Ovary (tissue), 9 donors: ENCODE data around the gene FER1L5. TPM values are rescaled to one million over a fixed set of nuclear protein-coding genes. Genes with fewer than 3 reads are reported as not detected.

Experiments
- DNase-seq, 5 donors: peaks; one replicate each; pipeline ENCODE4 v3.0.0-alpha.2; 2019 to 2020
- H3K27ac ChIP-seq, 2 donors: fragments of 200-600 bp; one replicate each; pipeline versions ENCODE4 v1.5.1 to v1.8.0; 2019 to 2022
- H3K27me3 ChIP-seq: fragments of 200-600 bp; one replicate; pipeline ENCODE4 v1.8.0; 2022
- H3K36me3 ChIP-seq: fragments of 200-600 bp; sonication (generic); one replicate; pipeline ENCODE4 v1.5.1; 2019
- H3K4me1 ChIP-seq: one replicate; pipeline ENCODE4 v1.8.1; 2013; ENCODE audit warnings: mild to moderate bottlenecking, moderate library complexity; ENCODE audit not compliant: insufficient read depth
- H3K4me3 ChIP-seq: fragments of 200-600 bp; sonication (generic); one replicate; pipeline ENCODE4 v1.5.1; 2017
- H3K9me3 ChIP-seq, 2 donors: fragments of 200-600 bp in 1 of 2; sonication (generic) in 1 of 2; one replicate each; pipeline versions ENCODE4 v1.5.1 to v1.8.1; 2013 to 2019; ENCODE audit warnings: mild to moderate bottlenecking in 1 of 2, moderate library complexity in 1 of 2
- EP300 ChIP-seq: sonication (generic); formaldehyde crosslinking; IDR thresholded peaks from one replicate; pipeline ENCODE4 v1.6.1; 2017; ENCODE audit warnings: antibody characterized with exemption
- POLR2A ChIP-seq: fragments of 450-650 bp; IDR thresholded peaks from one replicate; pipeline ENCODE4 v1.6.1; 2017; ENCODE audit warnings: antibody characterized with exemption, mild to moderate bottlenecking, moderate library complexity
- WGBS, 3 donors: extraction: QIAGEN DNeasy Blood & Tissue Kit in 1 of 3; methylation state at CpG; one replicate each; pipeline versions ENCODE4 v1.1.5 to v1.1.7; 2013 to 2017; 5-methylcytosine and 5-hydroxymethylcytosine counted together
- intact Hi-C, 4 donors: fragments of 100-400 bp; cut with DNase I; formaldehyde crosslinking; loops; one replicate each; pipeline versions ENCODE4 v1.11.0 to v1.15.1; 2022 to 2023
- polyA plus RNA-seq, 2 donors: library from polyadenylated mRNA; stranded (reverse); fragments of 200-250 nt in 1 of 2; fragments of 350-450 nt in 1 of 2; fragmentation: Illumina TruSeq in 1 of 2; extraction: RNeasy Lipid Tissue Mini Kit (QIAGEN cat#74804) in 1 of 2; gene quantifications; one replicate each; pipeline ENCODE4 v1.2.3, GENCODE V29; 2013 to 2014
- total RNA-seq, 7 donors: library from RNA; depleted of rRNA in 2 of 7; stranded (reverse); fragments of >200 nt in 2 of 7; fragmentation: NEBNext Ultra II Directional in 3 of 7; extraction: Animal tissue kit (Norgen Biotek cat#: 25700) in 3 of 7; gene quantifications; one replicate each; pipeline versions ENCODE4 v1.1.0 to v1.2.4, GENCODE V29; 2016 to 2023
- TF ChIP-seq, protein P1 (sequence below), 3 donors: fragments of 450-650 bp in 2 of 3; fragments of 200-600 bp in 1 of 3; IDR thresholded peaks; one replicate each; pipeline versions ENCODE4 v1.5.1 to v1.8.0; 2016 to 2022; ENCODE audit warnings: antibody characterized with exemption in 3 of 3, mild to moderate bottlenecking in 1 of 3
- donor health status: DM: no; HTN: no; CAD: no; lungs with moderate emphysema.
- donor health status: DM: no; HTN: no; CAD: no.
- donor health status: Bipolar disorder and iron deficiency.
- donor health status: DM: yes; HTN: yes; CAD: no.
- donor health status: DM: no; HTN: no; CAD: no.
- donor health status: DM: yes; HTN: yes; CAD: no.

FER1L5 gene
- total and polyA plus RNA-seq, 9 donors = 0.08 to 0.80 (median 0.23) TPM

DNA sequence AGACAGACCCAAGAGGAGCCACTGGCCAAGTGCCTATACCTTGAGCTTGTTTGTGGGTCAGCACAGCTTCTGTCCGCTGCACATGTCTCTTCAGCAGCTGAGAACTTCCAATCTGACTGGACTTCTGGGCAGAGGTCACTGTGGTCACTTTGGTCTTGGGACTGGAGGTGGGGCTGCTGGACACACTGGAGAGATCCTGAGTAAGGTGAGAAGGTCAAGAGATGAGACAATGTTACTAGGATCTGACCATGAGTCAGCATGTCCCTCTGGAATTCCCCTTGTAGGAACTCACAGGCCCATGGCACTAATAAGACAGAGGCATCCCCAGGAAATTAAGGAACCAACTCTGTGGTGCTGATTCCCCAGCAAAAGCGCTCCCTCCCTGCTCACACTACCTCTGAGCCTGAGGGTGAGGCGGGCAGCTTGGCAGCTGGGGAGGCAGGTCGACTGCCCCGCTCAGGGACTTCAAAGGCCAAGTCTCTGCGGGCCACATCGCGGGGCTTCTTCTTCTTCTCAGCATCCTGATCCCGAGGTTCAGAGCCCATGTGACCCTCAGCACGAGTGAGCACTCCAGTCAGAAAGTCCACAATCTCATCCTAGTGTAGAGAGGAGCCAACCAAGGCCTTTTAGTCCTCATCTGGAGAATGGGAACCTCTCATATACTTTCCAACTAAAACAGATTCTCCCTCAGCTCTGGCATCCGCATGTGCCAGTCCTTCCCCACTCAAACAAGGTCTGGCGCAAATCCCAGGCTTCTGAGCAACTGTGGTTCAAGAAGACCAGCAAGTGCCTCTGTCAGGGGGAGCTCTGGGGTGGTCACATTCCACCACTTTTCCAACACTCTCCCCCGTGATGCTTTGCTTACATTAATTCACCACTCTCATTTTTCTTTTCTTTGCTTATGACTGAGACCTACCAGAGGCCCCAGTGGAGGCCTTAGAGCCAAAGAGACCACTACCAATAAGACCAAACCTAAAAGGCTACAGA, 33.8 kb upstream of the FER1L5 start:
- TF ChIP-seq, protein P1, sequence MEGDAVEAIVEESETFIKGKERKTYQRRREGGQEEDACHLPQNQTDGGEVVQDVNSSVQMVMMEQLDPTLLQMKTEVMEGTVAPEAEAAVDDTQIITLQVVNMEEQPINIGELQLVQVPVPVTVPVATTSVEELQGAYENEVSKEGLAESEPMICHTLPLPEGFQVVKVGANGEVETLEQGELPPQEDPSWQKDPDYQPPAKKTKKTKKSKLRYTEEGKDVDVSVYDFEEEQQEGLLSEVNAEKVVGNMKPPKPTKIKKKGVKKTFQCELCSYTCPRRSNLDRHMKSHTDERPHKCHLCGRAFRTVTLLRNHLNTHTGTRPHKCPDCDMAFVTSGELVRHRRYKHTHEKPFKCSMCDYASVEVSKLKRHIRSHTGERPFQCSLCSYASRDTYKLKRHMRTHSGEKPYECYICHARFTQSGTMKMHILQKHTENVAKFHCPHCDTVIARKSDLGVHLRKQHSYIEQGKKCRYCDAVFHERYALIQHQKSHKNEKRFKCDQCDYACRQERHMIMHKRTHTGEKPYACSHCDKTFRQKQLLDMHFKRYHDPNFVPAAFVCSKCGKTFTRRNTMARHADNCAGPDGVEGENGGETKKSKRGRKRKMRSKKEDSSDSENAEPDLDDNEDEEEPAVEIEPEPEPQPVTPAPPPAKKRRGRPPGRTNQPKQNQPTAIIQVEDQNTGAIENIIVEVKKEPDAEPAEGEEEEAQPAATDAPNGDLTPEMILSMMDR (IDR thresholded peaks at IDR 0.05) = no peak
- TF ChIP-seq POLR2A = no peak
- TF ChIP-seq EP300 = no peak
- Histone ChIP-seq H3K4me1 (no peaks in the 10 kb centered on the region), H3K27ac (no peak overlapping the region), H3K27me3 (no peaks in the 10 kb centered on the region), H3K9me3 (no peaks in the 10 kb centered on the region), H3K4me3 (no peak overlapping the region), H3K36me3 (no peaks in the 10 kb centered on the region)
- 83 to 91% (median 87%) methylated on average over 13 of the region's 13 CpGs for WGBS, 3 donors
- peak in 1 of 5 donors; percentile 23 for DNase-seq
- intact Hi-C loops = no loop called here

DNA sequence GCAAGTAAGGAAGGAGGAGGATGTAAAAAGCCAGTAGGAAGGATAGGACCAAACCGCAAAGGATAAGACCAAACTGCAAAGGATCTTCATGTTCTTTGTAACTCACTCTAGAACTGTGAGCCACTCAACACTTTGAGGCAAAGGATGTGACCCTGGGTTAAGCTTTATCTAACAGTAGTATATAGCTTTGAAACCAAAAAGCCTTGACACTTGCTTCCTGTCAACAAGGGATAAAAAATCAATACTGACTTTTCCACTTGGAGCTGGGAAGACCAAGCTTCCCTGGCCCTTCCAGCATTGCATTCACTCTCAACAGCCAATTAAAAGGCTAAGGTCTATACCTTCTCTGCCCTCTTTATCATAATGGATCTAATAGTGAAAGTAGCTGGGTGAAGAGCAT, 26.4 kb upstream of the FER1L5 start:
- no peaks in the 10 kb centered on the region for H3K36me3 ChIP-seq
- H3K27ac ChIP-seq = no peak overlapping the region
- TF ChIP-seq EP300 = no peak
- no peak for TF ChIP-seq POLR2A
- TF ChIP-seq, protein P1 (IDR thresholded peaks at IDR 0.05) = no peak
- 9 to 27% (median 12%) methylated on average over 1 of the region's 1 CpG for WGBS, 3 donors
- no peak for DNase-seq
- intact Hi-C loops = no loop called here
- no peaks in the 10 kb centered on the region for H3K9me3 ChIP-seq
- no peaks in the 10 kb centered on the region for H3K27me3 ChIP-seq
- H3K4me3 ChIP-seq = no peak overlapping the region
- peaks cover 11% of the 10 kb centered on the region for H3K4me1 ChIP-seq

DNA sequence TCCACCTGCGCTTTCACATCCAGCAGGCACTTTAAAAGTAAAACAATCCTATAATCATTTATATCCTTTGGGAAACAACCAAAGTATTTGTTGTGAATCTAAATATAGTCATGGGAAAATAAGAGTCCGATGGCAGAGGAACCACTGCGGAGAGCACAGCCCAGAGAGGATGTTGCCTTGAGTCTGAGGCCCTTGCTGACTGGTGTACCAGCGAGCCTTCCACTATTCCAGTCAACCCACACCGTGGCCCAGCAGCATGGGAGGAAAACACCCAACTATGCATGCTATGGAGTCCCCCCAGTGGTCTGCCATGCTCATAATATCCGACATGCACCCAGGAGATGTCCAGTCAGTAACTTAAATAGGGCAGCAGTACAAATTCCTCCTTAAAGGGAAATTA, 26.0 kb upstream of the FER1L5 start:
- H3K9me3 ChIP-seq = no peaks in the 10 kb centered on the region
- no peak for TF ChIP-seq EP300
- TF ChIP-seq POLR2A = no peak
- TF ChIP-seq, protein P1 (IDR thresholded peaks at IDR 0.05) = no peak
- no peak overlapping the region for H3K4me3 ChIP-seq
- DNase-seq = no peak
- 55 to 62% (median 57%) methylated on average over 6 of the region's 6 CpGs for WGBS, 3 donors
- H3K27me3 ChIP-seq = no peaks in the 10 kb centered on the region
- no peaks in the 10 kb centered on the region for H3K36me3 ChIP-seq
- intact Hi-C loops = no loop called here
- peak overlapping the region in 1 of 2 donors; percentile 27 for H3K27ac ChIP-seq
- H3K4me1 ChIP-seq = peaks cover 11% of the 10 kb centered on the region

DNA sequence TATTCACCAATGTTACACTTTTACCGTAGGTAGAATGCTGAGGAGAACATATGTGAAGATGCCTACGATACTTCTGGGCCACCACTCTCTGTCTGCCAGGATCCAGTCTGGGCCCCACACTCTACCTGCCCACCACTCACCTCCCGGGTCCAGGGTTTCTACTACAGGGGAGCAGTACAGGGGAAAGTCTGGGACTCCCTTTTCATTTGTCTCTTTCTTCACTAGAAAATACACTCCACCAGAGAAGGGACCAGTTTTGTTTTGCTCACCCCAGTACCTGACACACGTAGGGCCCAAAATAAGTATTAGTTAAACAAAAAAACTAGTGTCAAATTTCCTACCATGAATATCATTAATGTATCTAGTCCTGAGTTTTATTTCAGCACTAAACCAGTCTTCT, 25.6 kb upstream of the FER1L5 start:
- H3K27me3 ChIP-seq = no peaks in the 10 kb centered on the region

More for the DNA sequence above, 25.6 kb upstream of the FER1L5 start:
- H3K27ac ChIP-seq = peak overlapping the region in 1 of 2 donors; percentile 27
- H3K9me3 ChIP-seq = no peaks in the 10 kb centered on the region
- H3K36me3 ChIP-seq = no peaks in the 10 kb centered on the region
- H3K4me3 ChIP-seq = no peak overlapping the region
- TF ChIP-seq POLR2A (no peak), EP300 (no peak)
- TF ChIP-seq, protein P1 (IDR thresholded peaks at IDR 0.05) = no peak
- intact Hi-C loops = no loop called here
- no peak for DNase-seq
- peaks cover 11% of the 10 kb centered on the region for H3K4me1 ChIP-seq
- 89 to 91% (median 90%) methylated on average over 4 of the region's 4 CpGs for WGBS, 3 donors
